Measurements from ENCODE around the gene UBE3B. TPM values are rescaled to one million over a fixed set of nuclear protein-coding genes. Genes with fewer than 3 reads are reported as not detected.

The UBE3B gene
- total RNA-seq, 4 donors from 2014 or later, result 45.2 to 63.6 (median 62.8) TPM

GRCh38 chr12:109554761-109555160 is 77.3 kb downstream of the UBE3B start:
- no peak for ATAC-seq
- H3K27ac ChIP-seq, result no peak overlapping the region

GRCh38 chr12:109555431-109556315 is 78.2 kb downstream of the UBE3B start:
- Histone ChIP-seq H3K9me3 (no peaks in the 10 kb centered on the region), H3K27ac (no peak overlapping the region), H3K27me3 (peaks cover 35% of the 10 kb centered on the region), H3K4me3 (no peak overlapping the region), H3K4me1 (no peaks in the 10 kb centered on the region), H3K36me3 (peaks cover 0 to 40% of the 10 kb centered on the region in 2 donors)
- WGBS, 2 donors (ENCODE audit: low coverage in 1 of 2), result 76 to 80% methylated on average over 4 to 10 of the region's 18 CpGs
- TF ChIP-seq POLR2A (IDR thresholded peaks at IDR 0.05), result no peak
- no peak for TF ChIP-seq POLR2AphosphoS5 (IDR thresholded peaks at IDR 0.05)
- no peak for TF ChIP-seq CTCF (IDR thresholded peaks at IDR 0.05)
- TF ChIP-seq EP300 (IDR thresholded peaks at IDR 0.05), result no peak
- ATAC-seq, result no peak

More at GRCh38 chr12:109554761-109555160, 77.3 kb downstream of the UBE3B start:
- H3K36me3 ChIP-seq, result peaks cover 0 to 32% of the 10 kb centered on the region in 2 donors
- H3K4me1 ChIP-seq, result no peaks in the 10 kb centered on the region
- H3K9me3 ChIP-seq, result no peaks in the 10 kb centered on the region
- 47 to 54% methylated on average over 2 to 4 of the region's 6 CpGs for WGBS, 2 donors (ENCODE audit: low coverage in 1 of 2)
- no peak overlapping the region for H3K4me3 ChIP-seq
- TF ChIP-seq EP300 (IDR thresholded peaks at IDR 0.05), result no peak
- no peak for TF ChIP-seq POLR2A (IDR thresholded peaks at IDR 0.05)
- TF ChIP-seq CTCF (IDR thresholded peaks at IDR 0.05), result no peak
- TF ChIP-seq POLR2AphosphoS5 (IDR thresholded peaks at IDR 0.05), result no peak
- H3K27me3 ChIP-seq, result peaks cover 44% of the 10 kb centered on the region

DNA sequence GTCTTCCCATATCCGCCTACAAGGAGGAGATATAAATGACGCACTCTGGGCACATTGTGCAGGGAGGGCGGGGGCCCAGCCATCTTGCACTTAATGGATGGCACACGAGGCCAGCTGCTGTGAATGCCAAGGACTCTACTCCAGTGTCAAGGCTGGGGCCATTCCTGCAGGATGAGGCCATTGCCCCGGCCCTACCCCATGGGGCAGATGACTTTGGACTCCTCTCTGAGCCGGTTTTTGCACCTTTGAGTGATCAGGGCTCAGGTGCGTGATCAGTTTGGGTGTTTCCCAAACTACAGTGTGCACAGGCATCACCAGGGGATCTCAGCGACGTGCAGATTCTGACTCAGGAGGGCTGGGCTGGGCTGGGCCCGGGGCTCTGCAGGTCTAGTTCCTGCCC is 79.8 kb downstream of the UBE3B start:
- Histone ChIP-seq H3K4me3 (no peak overlapping the region), H3K27me3 (peaks cover 20% of the 10 kb centered on the region), H3K9me3 (no peaks in the 10 kb centered on the region), H3K27ac (no peak overlapping the region), H3K36me3 (peaks cover 0 to 55% of the 10 kb centered on the region in 2 donors), H3K4me1 (no peaks in the 10 kb centered on the region)
- no peak for ATAC-seq
- no peak for TF ChIP-seq CTCF (IDR thresholded peaks at IDR 0.05)
- no peak for TF ChIP-seq POLR2AphosphoS5 (IDR thresholded peaks at IDR 0.05)
- no peak for TF ChIP-seq EP300 (IDR thresholded peaks at IDR 0.05)
- 67 to 95% methylated on average over 3 to 6 of the region's 10 CpGs for WGBS, 2 donors (ENCODE audit: low coverage in 1 of 2)

- no peak for TF ChIP-seq EP300 (IDR thresholded peaks at IDR 0.05)
- TF ChIP-seq CTCF (IDR thresholded peaks at IDR 0.05), result no peak
- TF ChIP-seq POLR2A (IDR thresholded peaks at IDR 0.05), result no peak
- no peak for TF ChIP-seq POLR2AphosphoS5 (IDR thresholded peaks at IDR 0.05)
- H3K9me3 ChIP-seq, result no peaks in the 10 kb centered on the region
- peaks cover 0 to 61% of the 10 kb centered on the region in 2 donors for H3K36me3 ChIP-seq
- H3K27ac ChIP-seq, result no peak overlapping the region
- 100% methylated on average over 1 of the region's 12 CpGs; no CpG with 5 or more reads in 1 of the 2 donors for WGBS, 2 donors (ENCODE audit: low coverage in 1 of 2)
- peaks cover 14% of the 10 kb centered on the region for H3K27me3 ChIP-seq
- ATAC-seq, result no peak
- no peaks in the 10 kb centered on the region for H3K4me1 ChIP-seq
- no peak overlapping the region for H3K4me3 ChIP-seq
Measured at GRCh38 chr12:109557805-109558204, 80.4 kb downstream of the UBE3B start.
